SW480 (cell line): ENCODE measurements around the gene PDGFB.

Experiments
- DNase-seq: peaks from one replicate; pipeline ENCODE4 v3.0.0-alpha.2; 2016; ENCODE audit warnings: low spot score

The PDGFB gene

DNA sequence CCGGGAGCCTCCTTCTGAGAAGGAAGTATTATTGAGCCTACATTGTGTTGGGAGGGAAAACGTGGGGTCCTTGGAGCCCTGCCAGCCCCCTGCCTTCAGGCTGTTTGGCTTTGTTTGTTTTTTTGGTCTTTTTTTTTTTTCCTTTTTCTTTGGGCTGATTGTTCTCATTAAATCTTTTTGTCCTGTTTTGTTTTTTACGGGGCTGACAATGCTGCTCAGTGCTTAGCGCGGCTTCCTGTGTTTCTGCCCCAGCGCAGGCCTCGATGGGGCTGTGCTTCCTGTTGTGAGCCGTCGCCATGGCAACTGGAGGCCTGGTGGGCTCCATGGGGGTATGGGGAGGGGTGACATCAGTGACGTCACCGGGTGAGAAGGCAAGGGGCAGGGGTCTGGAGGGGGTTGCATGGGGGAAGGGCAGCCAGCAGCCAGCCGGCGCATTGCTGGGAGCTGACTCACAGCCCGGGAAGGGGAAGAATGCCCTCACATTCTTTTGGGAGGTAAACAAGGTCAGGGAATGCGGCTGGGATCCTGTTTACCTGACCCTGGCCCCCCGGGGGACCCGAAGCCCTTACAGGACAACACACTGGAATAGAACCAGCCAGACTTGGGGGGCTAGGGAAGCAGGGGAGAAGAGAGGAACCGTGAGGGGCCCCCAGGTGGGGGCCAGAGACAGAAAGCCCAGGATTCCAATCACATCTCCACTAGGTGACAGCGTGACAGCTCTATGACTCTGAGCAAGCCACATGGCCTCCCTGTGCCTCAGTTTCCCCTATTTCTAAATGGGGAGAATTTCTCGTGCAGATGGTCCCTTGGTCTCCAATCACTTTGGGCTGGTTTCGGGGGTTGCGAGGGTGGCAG, 70.1 kb downstream of the PDGFB start:
- DNase-seq = peak; percentile 70

- no peak for DNase-seq
Measured at GRCh38 chr22:39173787-39174497, 70.8 kb downstream of the PDGFB start.
